ENCODE results near the gene SEPTIN6.

GRCh38 chrX:119694601-119695534 lies 1.9 kb upstream of the SEPTIN6 start:
- TF ChIP-seq CTCF (IDR thresholded peaks at IDR 0.05), result no peak
- TF ChIP-seq POLR2A (IDR thresholded peaks at IDR 0.05), result no peak
